GM12864 (cell line): Measurements from ENCODE around the gene PRR14L.
"Not testable (repeated sequence)": the region's sequence is repeated elsewhere in the genome, so short reads cannot be mapped to it uniquely, and the experiment has no call there.

Experiments used
- DNase-seq: peaks from one replicate; pipeline ENCODE4 v3.0.0-alpha.2; 2011; ENCODE audit warnings: low read depth
- H3K4me3 ChIP-seq: 2 replicates; pipeline ENCODE4 v1.5.1; 2011; ENCODE audit warnings: mild to moderate bottlenecking, low read depth, low read length, control low read depth
- CTCF ChIP-seq: IDR thresholded peaks from 2 replicates; pipeline ENCODE4 v1.5.1; 2011; ENCODE audit warnings: low read depth, mild to moderate bottlenecking, moderate library complexity, low read length, control low read depth, inconsistent platforms; ENCODE audit errors: missing control alignments

PRR14L gene

GRCh38 chr22:31749636-31750364 lies at the start of gene PRR14L:
Gene PRR14L (minus strand): TSS chr22:31750132. CDS start chr22:31738860, 11,272 bp downstream.
- peak; percentile 89 for DNase-seq
- no peak for TF ChIP-seq CTCF
- peak within 1 kb of the TSS; percentile 91 for H3K4me3 ChIP-seq

- not testable (repeated sequence) for H3K4me3 ChIP-seq, DNase-seq
Observed at GRCh38 chr22:31799358-31799757, 49.4 kb upstream of the PRR14L start.

GRCh38 chr22:31790240-31790639 lies 40.3 kb upstream of the PRR14L start:
- no peak overlapping the region for H3K4me3 ChIP-seq
- peak; percentile 48 for DNase-seq
- TF ChIP-seq CTCF: no peak

GRCh38 chr22:31789803-31790202 lies 39.9 kb upstream of the PRR14L start:
- H3K4me3 ChIP-seq: no peak overlapping the region
- no peak for DNase-seq
- no peak for TF ChIP-seq CTCF

GRCh38 chr22:31776231-31776630 lies 26.3 kb upstream of the PRR14L start:
- DNase-seq: no peak
- no peak for TF ChIP-seq CTCF
- no peak overlapping the region for H3K4me3 ChIP-seq

- no peak for TF ChIP-seq CTCF
- H3K4me3 ChIP-seq: no peak overlapping the region
- no peak for DNase-seq
Observed at GRCh38 chr22:31773416-31773815, 23.5 kb upstream of the PRR14L start.

- TF ChIP-seq CTCF: no peak
- H3K4me3 ChIP-seq: no peak overlapping the region
- no peak for DNase-seq
Observed at GRCh38 chr22:31768422-31769059, 18.6 kb upstream of the PRR14L start.
